DMS53 treated with DMSO at 0.1 percent for 48 hours (cell line): ENCODE measurements around the gene SIT1.

Experiments used
- DNase-seq: peaks from one replicate; lab custom pipeline; 2025; ENCODE audit not compliant: unreplicated experiment; lab: John Stamatoyannopoulos, UW

Gene SIT1

GRCh38 chr9:35682520-35683315 is 32.0 kb upstream of the SIT1 start:
- no peak for DNase-seq

- DNase-seq: no peak
Measured at GRCh38 chr9:35682051-35682450, 31.3 kb upstream of the SIT1 start.

GRCh38 chr9:35681341-35682002 is 30.7 kb upstream of the SIT1 start:
- DNase-seq: no peak

- DNase-seq: no peak
Measured at GRCh38 chr9:35680331-35681105, 29.8 kb upstream of the SIT1 start.

- no peak for DNase-seq
Measured at GRCh38 chr9:35679766-35680330, 29.1 kb upstream of the SIT1 start.

- DNase-seq: no peak
Measured at GRCh38 chr9:35679091-35679490, 28.4 kb upstream of the SIT1 start.

GRCh38 chr9:35675732-35676392 is 25.1 kb upstream of the SIT1 start:
- no peak for DNase-seq

GRCh38 chr9:35675204-35675603 is 24.5 kb upstream of the SIT1 start:
- no peak for DNase-seq

- no peak for DNase-seq
Measured at GRCh38 chr9:35674025-35674361, 23.3 kb upstream of the SIT1 start.

- peak; percentile 13 for DNase-seq
Measured at GRCh38 chr9:35673132-35674024, 22.6 kb upstream of the SIT1 start, which contains the start of gene CA9. CA9 (plus strand) TSS chr9:35673928; CDS start chr9:35673960, 32 bp downstream.

GRCh38 chr9:35669331-35670145 is 18.8 kb upstream of the SIT1 start:
- DNase-seq: peak; percentile 78

GRCh38 chr9:35667939-35668338 is 17.2 kb upstream of the SIT1 start:
- DNase-seq: no peak

GRCh38 chr9:35666549-35666948 is 15.8 kb upstream of the SIT1 start:
- no peak for DNase-seq

- no peak for DNase-seq
Measured at GRCh38 chr9:35666045-35666444, 15.3 kb upstream of the SIT1 start.

GRCh38 chr9:35665471-35665818 is 14.7 kb upstream of the SIT1 start:
- no peak for DNase-seq

GRCh38 chr9:35664531-35665470 is 14.1 kb upstream of the SIT1 start, which contains the start of gene ARHGEF39:
ARHGEF39 (minus strand) TSS chr9:35665195; CDS start chr9:35665169, 26 bp downstream.
- DNase-seq: peak; percentile 79

- DNase-seq: no peak
Measured at GRCh38 chr9:35662437-35662836, 11.7 kb upstream of the SIT1 start.

- DNase-seq: no peak
Measured at GRCh38 chr9:35661756-35662350, 11.1 kb upstream of the SIT1 start.
